Heart right ventricle (tissue), 16 donors: ENCODE results near the gene CDK1. TPM values are rescaled to one million over a fixed set of nuclear protein-coding genes. Genes with fewer than 3 reads are reported as not detected.

Source experiments
- ATAC-seq, 8 donors: fragments of 200-7000 bp; cut with Tn5 transposase; one replicate each; pipeline ENCODE4 v1.9.1; 2020; ENCODE audit warnings: mild to moderate bottlenecking in 8 of 8, moderate library complexity in 8 of 8, moderate number of reproducible peaks in 1 of 8
- DNase-seq, 2 donors: peaks; one replicate each; pipeline ENCODE4 v3.0.0-alpha.2; 2020
- H3K27ac ChIP-seq, 10 donors: fragments of 200-600 bp; sonication (generic) in 2 of 10; one replicate each; pipeline versions ENCODE4 v1.5.0 to v1.8.0; 2020 to 2022; ENCODE audit warnings: mild to moderate bottlenecking in 3 of 10
- H3K27me3 ChIP-seq, 7 donors: fragments of 200-600 bp; one replicate each; pipeline ENCODE4 v1.8.0; 2021 to 2022; ENCODE audit warnings: mild to moderate bottlenecking in 2 of 7
- H3K36me3 ChIP-seq, 9 donors: fragments of 200-600 bp; sonication (generic) in 1 of 9; one replicate each; pipeline versions ENCODE4 v1.5.0 to v1.8.0; 2020 to 2022; ENCODE audit warnings: mild to moderate bottlenecking in 2 of 9
- H3K4me1 ChIP-seq, 9 donors: fragments of 200-600 bp; sonication (generic) in 1 of 9; one replicate each; pipeline versions ENCODE4 v1.5.0 to v1.8.0; 2020 to 2022; ENCODE audit warnings: mild to moderate bottlenecking in 4 of 9
- H3K4me3 ChIP-seq, 10 donors: fragments of 200-600 bp; sonication (generic) in 2 of 10; one replicate each; pipeline versions ENCODE4 v1.5.0 to v1.8.0; 2020 to 2022; ENCODE audit warnings: mild to moderate bottlenecking in 7 of 10, moderate library complexity in 2 of 10
- H3K9me3 ChIP-seq, 11 donors: fragments of 200-600 bp in 10 of 11; sonication (generic) in 2 of 11; one replicate each; pipeline versions ENCODE4 v1.5.0 to v1.8.0; 2013 to 2022; ENCODE audit warnings: mild to moderate bottlenecking in 2 of 11, control low read depth in 1 of 11, moderate library complexity in 1 of 11
- CTCF ChIP-seq, 9 donors: fragments of 200-600 bp; sonication (generic) in 2 of 9; IDR thresholded peaks; one replicate each; pipeline versions ENCODE4 v1.5.0 to v1.8.0; 2021 to 2022; ENCODE audit warnings: antibody characterized with exemption in 9 of 9, mild to moderate bottlenecking in 5 of 9, moderate library complexity in 1 of 9
- WGBS, 2 donors: extraction: QIAGEN DNeasy Blood & Tissue Kit; methylation state at CpG; one replicate each; pipeline ENCODE4 v1.1.7; 2013; ENCODE audit warnings: inconsistent platforms in 1 of 2; 5-methylcytosine and 5-hydroxymethylcytosine counted together
- intact Hi-C, 10 donors: fragments of 100-400 bp; cut with DNase I; formaldehyde crosslinking; loops; one replicate each; pipeline versions ENCODE4 v1.11.1 to v1.14.2; 2022
- polyA plus RNA-seq, 2 donors: library from polyadenylated mRNA; stranded (reverse); fragments of 200-250 nt; gene quantifications; one replicate each; pipeline ENCODE4 v1.2.3, GENCODE V29; 2013
- total RNA-seq, 10 donors: library from RNA; stranded (reverse); fragmentation: NEBNext Ultra II Directional in 3 of 10; extraction: Animal tissue kit (Norgen Biotek cat#: 25700) in 3 of 10; gene quantifications; one replicate each; pipeline versions ENCODE4 v1.2.1 to v1.2.4, GENCODE V29; 2021 to 2023
- donor health status: Arrhythmogenic right ventricular cardiomyopathy.
- donor health status: ischemic (EF 13 %, LVEDD 7.1; RV severe dilation, severe dysfunction).
- donor health status: healthy with polysubstance abuse.
- donor health status: DM: no; HTN: yes; CAD: no.
- donor health status: DM: no; HTN: no; CAD: no.
- donor health status: ischemic (EF 25% LVEDD 6.9; RV normal size, moderate dysfunction).
- donor health status: ischemic (EF 25% LVEDD 5.7; RV mildly dilated, moderate dysfunction).
- donor health status: healthy.
- donor health status: DM: yes; HTN: yes; CAD: no.
- donor health status: Ischemic cardiomyopathy.
- donor health status: ischemic (EF 35%, LVEDD 5.7; RV mildly dilated, moderate dysfunction).
- donor health status: nonischemic (EF 11% LVEDD 7.7; RV severe dilation, severe dysfunction).
- donor health status: DM: yes; HTN: yes; CAD: no.
- donor health status: PGD.
- donor health status: ischemic (EF 29% LVEDD 5.4; RV normal size, mild dysfunction).
- donor health status: nonischemic (EF 23%, LVEDD 6.1; RV moderate dilation, normal function).

Gene CDK1
- total and polyA plus RNA-seq, 12 donors: 0.27 to 8.6 (median 1.0) TPM

GRCh38 chr10:60801522-60801921, 23.2 kb downstream of the CDK1 start:
- Histone ChIP-seq H3K27me3 (no peaks in the 10 kb centered on the region), H3K9me3 (no peaks in the 10 kb centered on the region), H3K36me3 (peaks cover 0 to 6% (median 0%) of the 10 kb centered on the region in 9 donors), H3K27ac (no peak overlapping the region), H3K4me1 (peaks cover 0 to 8% (median 0%) of the 10 kb centered on the region in 9 donors), H3K4me3 (no peak overlapping the region)
- no peak for ATAC-seq
- DNase-seq: no peak
- no peak for TF ChIP-seq CTCF (IDR thresholded peaks at IDR 0.05)
- intact Hi-C loops: no loop called here
- 82 to 83% methylated on average over 1 of the region's 1 CpG for WGBS, 2 donors

GRCh38 chr10:60803433-60803832, 25.2 kb downstream of the CDK1 start:
- 88 to 89% methylated on average over 5 of the region's 5 CpGs for WGBS, 2 donors
- Histone ChIP-seq H3K4me1 (peaks cover 0 to 9% (median 0%) of the 10 kb centered on the region in 9 donors), H3K27me3 (no peaks in the 10 kb centered on the region), H3K27ac (no peak overlapping the region), H3K36me3 (no peaks in the 10 kb centered on the region), H3K9me3 (no peaks in the 10 kb centered on the region), H3K4me3 (no peak overlapping the region)
- ATAC-seq (no peak), DNase-seq (no peak)
- TF ChIP-seq CTCF (IDR thresholded peaks at IDR 0.05): no peak
- intact Hi-C loops: no loop called here

- Histone ChIP-seq H3K36me3 (no peaks in the 10 kb centered on the region), H3K27ac (no peak overlapping the region), H3K27me3 (no peaks in the 10 kb centered on the region), H3K4me3 (no peak overlapping the region), H3K9me3 (no peaks in the 10 kb centered on the region), H3K4me1 (peaks cover 0 to 13% (median 0%) of the 10 kb centered on the region in 9 donors)
- WGBS, 2 donors: 99 to 100% methylated on average over 1 of the region's 1 CpG
- intact Hi-C loops: no loop called here
- no peak for DNase-seq
- no peak for TF ChIP-seq CTCF (IDR thresholded peaks at IDR 0.05)
- no peak for ATAC-seq
These were observed 25.6 kb downstream of the CDK1 start for GRCh38 chr10:60803865-60804264.

- TF ChIP-seq CTCF (IDR thresholded peaks at IDR 0.05): no peak
- no peak for ATAC-seq
- WGBS, 2 donors: 83 to 98% methylated on average over 4 of the region's 4 CpGs
These were observed 28.6 kb downstream of the CDK1 start for GRCh38 chr10:60806921-60807320.

More at GRCh38 chr10:60806921-60807320, 28.6 kb downstream of the CDK1 start:
- H3K4me3 ChIP-seq: no peak overlapping the region
- DNase-seq: no peak
- H3K36me3 ChIP-seq: no peaks in the 10 kb centered on the region
- no peak overlapping the region for H3K27ac ChIP-seq
- no peaks in the 10 kb centered on the region for H3K9me3 ChIP-seq
- peaks cover 9 to 21% (median 16%) of the 10 kb centered on the region in 9 donors for H3K4me1 ChIP-seq
- intact Hi-C loops: no loop called here
- no peaks in the 10 kb centered on the region for H3K27me3 ChIP-seq
